Measurements from ENCODE around the gene PNO1.

- TF ChIP-seq CTCF (IDR thresholded peaks at IDR 0.05; ENCODE audit: low read depth, low read length) (no peak), MAX (IDR thresholded peaks at IDR 0.05; ENCODE audit: low read depth, low read length) (no peak), MYC (IDR thresholded peaks at IDR 0.05; ENCODE audit: low read depth, low read length) (no peak), POLR2A (IDR thresholded peaks at IDR 0.05; ENCODE audit: extremely low read depth, insufficient read length) (no peak)
Measured at GRCh38 chr2:68124321-68124720, 33.4 kb upstream of the PNO1 start.

All from NB4 (cell line).